Endothelial cell of umbilical vein (primary cell): ENCODE data around the gene CLRN3. TPM values are rescaled to one million over a fixed set of nuclear protein-coding genes. Genes with fewer than 3 reads are reported as not detected.

Source experiments
- BruUV-seq: library from RNA; stranded (reverse); fragments of 400-500 nt; replicated peaks from 2 replicates; lab custom pipeline; 2021; lab: Mats Ljungman, UMichigan
- CTCF ChIA-PET: fragments of 300-600, 350-600 bp; sonication (Branson Sonifier 250); formaldehyde crosslinking; loops from one replicate; lab custom pipeline; 2021; ENCODE audit warnings: antibody characterized with exemption, inconsistent platforms; lab: Charles Lee
- POLR2A ChIA-PET: fragments of 300-600, 350-600 bp; sonication (Branson Sonifier 250); formaldehyde crosslinking; loops from one replicate; lab custom pipeline; 2021; ENCODE audit warnings: antibody characterized with exemption, inconsistent platforms; lab: Charles Lee
- DNase-seq: peaks from one replicate; pipeline ENCODE4 v3.0.0-alpha.2; 2011; ENCODE audit warnings: low read depth, low spot score
- FAIRE-seq: peaks from 2 replicates; lab custom pipeline; 2011; peaks lifted over from hg19 to GRCh38; lab: Jason Lieb, UNC
- H2AFZ ChIP-seq: 2 replicates; pipeline ENCODE4 v1.6.0; 2012; ENCODE audit warnings: low read depth, low read length, control low read depth, inconsistent platforms
- H3K27ac ChIP-seq: 2 replicates; pipeline ENCODE4 v1.5.1; 2011; ENCODE audit warnings: low read depth, mild to moderate bottlenecking, control low read depth, low read length, moderate library complexity; ENCODE audit not compliant: insufficient read depth
- H3K27me3 ChIP-seq, 2 experiments: 2 replicates each; pipeline versions ENCODE4 v1.6.0 to v1.6.1; 2011; ENCODE audit warnings: low read length in 2 of 2, mixed read lengths in 1 of 2; ENCODE audit not compliant: control insufficient read depth in 2 of 2, insufficient read depth in 2 of 2
- H3K36me3 ChIP-seq, 2 experiments: 2 replicates in 1 of 2; 3 replicates in 1 of 2; pipeline ENCODE4 v1.5.1; 2011; ENCODE audit warnings: low read length in 2 of 2, mild to moderate bottlenecking in 1 of 2, moderate library complexity in 1 of 2; ENCODE audit not compliant: control insufficient read depth in 2 of 2, insufficient read depth in 2 of 2; ENCODE audit errors: extremely low read depth in 1 of 2
- H3K4me1 ChIP-seq: 3 replicates; pipeline ENCODE4 v1.5.1; 2011; ENCODE audit warnings: mild to moderate bottlenecking, low read length; ENCODE audit not compliant: control insufficient read depth, insufficient read depth; ENCODE audit errors: extremely low read depth
- H3K4me2 ChIP-seq: 2 replicates; pipeline ENCODE4 v1.6.1; 2011; ENCODE audit warnings: low read length, control low read depth, mixed read lengths; ENCODE audit not compliant: insufficient read depth
- H3K4me3 ChIP-seq, 3 experiments: fragments of 200-600 bp in 1 of 3; sonication (generic), shearing (Covaris generic) in 1 of 3; replicated peaks in 1 of 3; 2 replicates each; pipeline ENCODE4 v1.5.1; 2011 to 2016; ENCODE audit warnings: control low read depth in 3 of 3, low read length in 3 of 3, mild to moderate bottlenecking in 2 of 3, inconsistent platforms in 1 of 3, low read depth in 1 of 3, moderate library complexity in 1 of 3; ENCODE audit not compliant: insufficient read depth in 1 of 3
- H3K79me2 ChIP-seq: 2 replicates; pipeline ENCODE4 v1.6.0; 2012; ENCODE audit warnings: low read length, inconsistent platforms; ENCODE audit not compliant: control insufficient read depth, insufficient read depth
- H3K9ac ChIP-seq: replicated peaks from 2 replicates; pipeline ENCODE3; 2011; ENCODE audit warnings: low read length, control low read depth; ENCODE audit not compliant: insufficient read depth; ENCODE audit errors: extremely low read depth
- H3K9me1 ChIP-seq: replicated peaks from 3 replicates; pipeline ENCODE4 v1.6.0; 2011; ENCODE audit warnings: mild to moderate bottlenecking, low read length; ENCODE audit not compliant: control insufficient read depth, insufficient read depth; ENCODE audit errors: extremely low read depth
- H3K9me3 ChIP-seq: replicated peaks from 2 replicates; pipeline ENCODE4 v1.5.1; 2012; ENCODE audit warnings: low read length, inconsistent platforms; ENCODE audit not compliant: control insufficient read depth, insufficient read depth
- H4K20me1 ChIP-seq: replicated peaks from 2 replicates; pipeline ENCODE3; 2011; ENCODE audit warnings: mild to moderate bottlenecking, low read length; ENCODE audit not compliant: control insufficient read depth, insufficient read depth; ENCODE audit errors: extremely low read depth
- CTCF ChIP-seq, 2 donors: IDR thresholded peaks; 1 replicate in 1 of 2; 2 replicates in 1 of 2; pipeline ENCODE4 v1.5.1; 2011; ENCODE audit warnings: low read length in 2 of 2, mild to moderate bottlenecking in 2 of 2, moderate library complexity in 2 of 2, control low read depth in 1 of 2, inconsistent platforms in 1 of 2, low read depth in 1 of 2; ENCODE audit not compliant: insufficient read depth in 1 of 2; ENCODE audit errors: extremely low read depth in 1 of 2
- EZH2 ChIP-seq: IDR thresholded peaks from 2 replicates; pipeline ENCODE4 v1.6.1; 2012; ENCODE audit warnings: borderline replicate concordance, low read depth, mild to moderate bottlenecking, moderate library complexity, low read length, inconsistent platforms; ENCODE audit not compliant: severe bottlenecking
- FOS ChIP-seq: IDR thresholded peaks from 2 replicates; pipeline ENCODE4 v1.6.1; 2011; ENCODE audit warnings: mild to moderate bottlenecking, low read length, moderate library complexity, borderline replicate concordance; ENCODE audit not compliant: insufficient read depth
- GATA2 ChIP-seq: IDR thresholded peaks from 2 replicates; pipeline ENCODE4 v1.7.0; 2011; ENCODE audit warnings: low read depth, mild to moderate bottlenecking, moderate library complexity, mixed read lengths, low read length; ENCODE audit not compliant: insufficient read length, insufficient read depth
- JUN ChIP-seq: IDR thresholded peaks from 2 replicates; pipeline ENCODE4 v1.6.1; 2011; ENCODE audit warnings: borderline replicate concordance, low read depth; ENCODE audit not compliant: insufficient read length, insufficient read depth
- MAX ChIP-seq: IDR thresholded peaks from 2 replicates; pipeline ENCODE4 v1.6.1; 2011; ENCODE audit not compliant: insufficient read depth, insufficient read length
- MYC ChIP-seq: IDR thresholded peaks from one replicate; pipeline ENCODE4 v1.6.1; 2011; ENCODE audit warnings: mild to moderate bottlenecking, low read depth, low read length
- POLR2A ChIP-seq: IDR thresholded peaks from 2 replicates; pipeline ENCODE4 v1.6.1; 2012; ENCODE audit warnings: low read depth, mild to moderate bottlenecking, control low read depth, low read length
- POLR2AphosphoS5 ChIP-seq: IDR thresholded peaks from 2 replicates; pipeline ENCODE4 v1.6.1; 2012; ENCODE audit warnings: low read depth, mild to moderate bottlenecking, control low read depth, low read length, moderate library complexity; ENCODE audit not compliant: insufficient read depth
- dilution Hi-C: fragments of 300-500 bp; cut with MboI; formaldehyde crosslinking; loops from one replicate; pipeline ENCODE4 v1.15.0; 2019; ENCODE audit warnings: low sequenced_read_pairs; ENCODE audit not compliant: extremely low pct_ligation_motif_present
- intact Hi-C: fragments of 100-400 bp; cut with micrococcal nuclease; formaldehyde crosslinking; loops from one replicate; pipeline ENCODE4 v1.10.0; 2022
- polyA plus RNA-seq, 4 experiments: library from polyadenylated mRNA; depleted of rRNA in 3 of 4; stranded (reverse) in 3 of 4; unstranded in 1 of 4; fragments of >200 nt; gene quantifications; 2 replicates each; pipeline versions ENCODE4 v1.2.1 to v1.2.3, GENCODE V29; 2011 to 2012; ENCODE audit warnings: missing spikeins in 1 of 4
- total RNA-seq: library from RNA; stranded (reverse); gene quantifications from 2 replicates; pipeline ENCODE4 v1.2.3, GENCODE V29; 2021

The CLRN3 gene
- total and polyA plus RNA-seq, 2 donors (not counting 3 experiments of a cell fraction or from before 2014, with no cell fraction given) = 0.07 TPM; not detected in 1

DNA sequence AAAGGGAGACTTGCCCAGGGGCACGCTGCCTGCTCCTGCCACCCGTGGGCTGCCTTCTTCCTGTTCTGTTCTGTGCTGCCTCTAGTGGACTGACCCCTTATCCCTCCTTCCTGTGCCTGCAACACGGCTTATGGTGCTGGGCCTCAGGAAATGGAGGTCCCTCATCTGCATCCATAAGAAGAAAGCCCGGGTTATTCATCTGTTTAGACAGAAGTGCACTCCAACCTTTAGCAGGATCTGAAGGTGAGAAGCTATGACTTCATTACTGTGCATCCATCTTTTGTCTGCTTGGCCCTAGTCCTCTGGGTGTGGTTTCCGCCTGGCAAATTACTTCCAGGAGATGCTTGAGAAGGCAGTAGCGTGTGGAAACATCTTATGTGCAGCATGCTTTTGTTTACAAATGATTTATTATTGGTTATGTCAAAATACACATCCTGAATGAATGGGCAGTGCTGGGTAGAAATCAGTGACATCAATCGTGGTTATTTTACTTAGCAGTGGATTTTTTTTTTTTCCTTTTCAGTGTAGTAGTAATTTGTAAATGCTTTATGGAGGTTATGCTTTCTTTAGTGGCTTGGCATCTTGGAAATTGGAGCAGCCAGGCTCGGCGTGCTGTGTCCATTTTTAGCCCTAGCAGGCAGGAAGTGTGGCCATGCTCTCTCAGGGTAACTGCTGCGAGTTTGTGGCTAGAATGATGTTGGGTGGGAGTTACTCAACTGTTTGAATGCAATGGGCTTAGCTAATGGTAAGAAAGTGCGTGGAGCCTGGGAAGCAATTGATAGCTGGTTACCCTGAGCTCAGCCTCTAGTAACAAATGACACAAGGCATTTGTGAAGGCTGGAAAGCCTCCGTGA, 26.9 kb upstream of the CLRN3 start:
- H3K4me3 ChIP-seq = no peak overlapping the region
- DNase-seq (peak; percentile 83), FAIRE-seq (peak; percentile 99)
- no peak overlapping the region for H3K9ac ChIP-seq
- H3K27ac ChIP-seq = peak overlapping the region; percentile 31
- H3K4me1 ChIP-seq = peaks cover 53% of the 10 kb centered on the region
- H4K20me1 ChIP-seq = no peaks in the 10 kb centered on the region
- intact Hi-C loops = loop anchor here (1.0 kb wide), 6 partner anchors 9 to 90 kb away; no protein-coding TSS in a partner anchor
- peaks cover 0 to 5% of the 10 kb centered on the region in 2 experiments for H3K36me3 ChIP-seq
- no peaks in the 10 kb centered on the region for H3K27me3 ChIP-seq
- no peaks in the 10 kb centered on the region for H3K9me3 ChIP-seq
- ChIA-PET CTCF (interaction anchor here (1.0 to 10.3 kb wide), 6 partner anchors 8 to 91 kb away, joined by 3 to 68 read pairs (median 6); partner anchors contain the start of gene PTPRE), POLR2A (interaction anchor here (1.0 kb wide), 1 partner anchor 57 kb away, joined by 3 read pairs; no protein-coding TSS in a partner anchor)
- H3K9me1 ChIP-seq = no peaks in the 10 kb centered on the region
- H3K4me2 ChIP-seq = no peak overlapping the region
- no TSS peak for BruUV-seq
- TF ChIP-seq MAX = peak; percentile 9
- TF ChIP-seq GATA2 = peak; percentile 28
- peak; percentile 73 for TF ChIP-seq POLR2AphosphoS5
- TF ChIP-seq FOS = peak; percentile 36
- peak; percentile 42 for TF ChIP-seq MYC
- no peak for TF ChIP-seq POLR2A
- no peak for TF ChIP-seq EZH2
- peak; percentile 43 for TF ChIP-seq JUN
- TF ChIP-seq CTCF (IDR thresholded peaks at IDR 0.05; ENCODE audit: extremely low read depth in 1 of 2, insufficient read depth in 1 of 2, low read depth in 1 of 2, low read length in 2 of 2) = peak; percentile 57 to 61
- H2AFZ ChIP-seq = no peak overlapping the region
- dilution Hi-C loops = no loop called here
- H3K79me2 ChIP-seq = peaks cover 25% of the 10 kb centered on the region
